Measurements from ENCODE around the gene KRTAP10-1. TPM values are rescaled to one million over a fixed set of nuclear protein-coding genes. Genes with fewer than 3 reads are reported as not detected.

KRTAP10-1 gene
- total RNA-seq, 1 donor from 2014 or later: not detected

DNA sequence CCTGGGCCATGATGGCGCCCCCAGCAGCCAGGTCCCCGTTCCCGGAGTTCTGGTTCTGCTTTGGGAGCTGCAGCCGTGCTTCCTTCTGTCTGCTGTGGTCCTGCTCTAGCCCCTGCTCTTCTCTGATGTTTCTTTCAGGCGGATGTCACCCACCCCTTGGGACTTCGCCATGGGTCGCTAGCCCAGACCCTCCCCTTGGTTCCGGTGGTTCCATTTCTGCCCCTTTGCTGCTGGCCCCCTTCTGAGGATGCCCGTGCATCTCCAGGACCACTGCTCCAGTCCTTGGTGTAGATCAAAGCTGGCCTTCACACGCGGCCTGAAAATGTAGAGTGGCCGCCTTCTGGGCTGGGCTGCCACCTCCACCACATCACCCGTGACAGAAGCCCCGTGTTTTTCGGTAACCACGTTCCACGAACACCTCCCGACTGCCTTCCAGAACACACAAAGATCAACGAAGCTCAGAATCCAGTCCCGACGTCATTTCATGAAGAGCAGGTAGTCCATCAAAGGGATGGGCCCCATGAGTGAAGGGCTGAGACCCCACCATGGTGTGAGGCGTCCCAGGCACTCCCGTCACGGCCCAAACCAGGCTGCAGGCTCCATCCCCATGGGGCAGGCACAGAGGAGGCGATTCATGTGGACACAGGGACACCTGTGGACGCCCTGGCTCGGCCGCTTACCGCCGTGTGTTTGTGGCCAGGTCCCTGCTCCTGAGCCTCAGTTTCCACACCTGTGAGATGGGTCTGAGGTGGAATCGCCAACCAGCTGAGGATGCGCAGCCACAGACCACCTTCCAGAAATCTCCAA, 24.4 kb downstream of the KRTAP10-1 start:
- Histone ChIP-seq H3K9me3 (replicated peaks) (no peaks in the 10 kb centered on the region), H3K4me1 (peaks cover 2% of the 10 kb centered on the region), H3K27ac (replicated peaks) (no peak overlapping the region), H3K27me3 (ENCODE audit: low read depth) (peaks cover 34% of the 10 kb centered on the region), H3K4me3 (no peak overlapping the region), H3K36me3 (no peaks in the 10 kb centered on the region)
- TF ChIP-seq, protein P1, sequence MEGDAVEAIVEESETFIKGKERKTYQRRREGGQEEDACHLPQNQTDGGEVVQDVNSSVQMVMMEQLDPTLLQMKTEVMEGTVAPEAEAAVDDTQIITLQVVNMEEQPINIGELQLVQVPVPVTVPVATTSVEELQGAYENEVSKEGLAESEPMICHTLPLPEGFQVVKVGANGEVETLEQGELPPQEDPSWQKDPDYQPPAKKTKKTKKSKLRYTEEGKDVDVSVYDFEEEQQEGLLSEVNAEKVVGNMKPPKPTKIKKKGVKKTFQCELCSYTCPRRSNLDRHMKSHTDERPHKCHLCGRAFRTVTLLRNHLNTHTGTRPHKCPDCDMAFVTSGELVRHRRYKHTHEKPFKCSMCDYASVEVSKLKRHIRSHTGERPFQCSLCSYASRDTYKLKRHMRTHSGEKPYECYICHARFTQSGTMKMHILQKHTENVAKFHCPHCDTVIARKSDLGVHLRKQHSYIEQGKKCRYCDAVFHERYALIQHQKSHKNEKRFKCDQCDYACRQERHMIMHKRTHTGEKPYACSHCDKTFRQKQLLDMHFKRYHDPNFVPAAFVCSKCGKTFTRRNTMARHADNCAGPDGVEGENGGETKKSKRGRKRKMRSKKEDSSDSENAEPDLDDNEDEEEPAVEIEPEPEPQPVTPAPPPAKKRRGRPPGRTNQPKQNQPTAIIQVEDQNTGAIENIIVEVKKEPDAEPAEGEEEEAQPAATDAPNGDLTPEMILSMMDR (IDR thresholded peaks at IDR 0.05; ENCODE audit: borderline replicate concordance): no peak
- no peak for DNase-seq
- intact Hi-C loops (cut with micrococcal nuclease): no loop called here

DNA sequence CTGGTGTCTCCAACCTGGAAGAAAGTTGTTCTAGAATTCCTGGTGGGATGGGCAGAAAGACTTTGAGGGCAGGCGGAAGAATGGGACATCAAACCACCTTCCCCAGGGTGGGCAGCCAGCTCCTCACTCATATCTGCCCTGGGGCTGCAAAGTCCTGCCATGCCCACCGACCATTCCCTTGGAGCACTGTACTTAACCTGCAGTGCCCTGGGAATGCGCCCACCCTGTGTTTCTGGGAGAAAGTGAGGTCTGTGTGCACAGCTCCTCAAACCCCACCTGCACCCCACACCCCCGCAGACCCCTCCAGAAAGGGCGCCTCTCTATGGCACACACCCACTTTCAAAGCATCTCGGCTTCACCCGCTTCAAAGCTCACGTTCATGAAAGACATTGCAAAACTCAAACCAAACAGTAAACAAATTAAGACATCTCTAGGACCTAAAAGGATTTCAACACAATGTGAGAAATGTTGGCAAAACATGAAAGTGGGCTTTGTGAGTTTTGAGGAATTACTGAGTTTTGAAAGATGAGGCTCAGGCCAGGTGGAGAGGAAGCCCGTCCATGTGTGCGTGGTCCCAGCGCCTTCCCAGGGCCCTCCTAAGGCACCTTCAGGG, 25.1 kb downstream of the KRTAP10-1 start:
- Histone ChIP-seq H3K27ac (replicated peaks) (no peak overlapping the region), H3K9me3 (replicated peaks) (no peaks in the 10 kb centered on the region)
- intact Hi-C loops (cut with micrococcal nuclease): no loop called here

DNA sequence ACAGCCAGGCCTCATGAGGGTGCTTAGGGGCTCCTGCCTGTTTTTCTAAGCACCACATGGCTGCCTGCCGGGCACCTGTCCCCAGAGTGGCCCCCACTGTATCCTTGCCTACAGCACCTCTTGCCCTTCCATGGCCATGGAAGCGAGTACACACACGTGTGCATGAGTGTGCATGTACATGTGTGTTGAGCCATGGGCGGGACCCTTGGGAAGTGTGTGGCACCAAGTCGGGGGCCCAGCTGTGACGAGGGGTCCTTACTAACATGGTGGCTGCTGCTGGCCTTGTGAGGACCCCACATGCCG, 25.8 kb downstream of the KRTAP10-1 start:
- Histone ChIP-seq H3K4me1 (peaks cover 11% of the 10 kb centered on the region), H3K27me3 (ENCODE audit: low read depth) (peaks cover 32% of the 10 kb centered on the region), H3K9me3 (replicated peaks) (no peaks in the 10 kb centered on the region), H3K4me3 (no peak overlapping the region), H3K27ac (replicated peaks) (no peak overlapping the region), H3K36me3 (no peaks in the 10 kb centered on the region)
- intact Hi-C loops (cut with micrococcal nuclease): no loop called here
- DNase-seq: no peak
- TF ChIP-seq, protein P1 (IDR thresholded peaks at IDR 0.05; ENCODE audit: borderline replicate concordance): no peak

More for the DNA sequence above, 25.1 kb downstream of the KRTAP10-1 start:
- Histone ChIP-seq H3K27me3 (ENCODE audit: low read depth) (peaks cover 34% of the 10 kb centered on the region), H3K4me3 (no peak overlapping the region), H3K36me3 (no peaks in the 10 kb centered on the region), H3K4me1 (peaks cover 9% of the 10 kb centered on the region)
- TF ChIP-seq, protein P1 (IDR thresholded peaks at IDR 0.05; ENCODE audit: borderline replicate concordance): no peak
- no peak for DNase-seq

DNA sequence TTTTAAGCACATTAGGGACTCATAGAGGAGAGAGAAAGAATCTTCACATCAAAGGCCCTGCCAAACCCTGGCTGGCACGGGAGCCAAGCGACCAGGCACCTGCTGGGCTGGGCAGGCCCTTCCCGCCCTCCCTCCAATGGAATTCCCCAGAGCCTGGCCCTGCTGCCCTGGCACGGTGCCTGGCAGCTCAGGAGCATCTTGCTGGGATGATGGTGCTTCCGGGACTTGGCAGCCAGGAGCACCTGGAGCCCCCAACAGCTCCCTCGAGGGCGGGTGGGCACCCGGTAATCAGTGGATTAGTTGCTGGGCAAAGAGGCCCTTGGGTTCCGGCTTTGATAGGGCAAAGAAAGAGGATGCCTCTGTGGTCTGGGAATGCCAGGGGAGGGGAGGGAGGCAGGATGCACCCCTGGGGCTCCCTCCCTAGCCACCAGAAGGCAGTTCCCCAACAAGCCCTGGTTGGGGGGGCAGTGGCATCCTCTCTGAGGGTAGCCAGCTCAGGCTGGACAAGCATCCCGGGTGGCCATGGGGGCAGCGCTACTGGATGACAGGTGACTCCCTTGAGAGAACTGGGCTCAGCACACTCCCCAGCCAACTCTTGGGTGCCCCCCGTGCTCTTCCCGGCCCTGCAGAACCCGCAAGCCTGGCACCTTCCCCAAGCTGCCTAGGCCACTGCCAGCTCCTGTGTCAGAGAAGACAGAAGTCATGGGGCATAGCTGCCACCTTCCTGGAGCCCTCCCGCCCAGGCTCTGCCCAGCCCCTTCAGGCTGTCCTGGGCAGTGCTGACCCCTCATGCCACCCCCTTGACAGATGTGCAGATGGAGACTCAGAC, 26.4 kb downstream of the KRTAP10-1 start:
- H3K36me3 ChIP-seq: no peaks in the 10 kb centered on the region
- H3K4me3 ChIP-seq: no peak overlapping the region
- H3K27me3 ChIP-seq (ENCODE audit: low read depth): peaks cover 34% of the 10 kb centered on the region
- H3K27ac ChIP-seq (replicated peaks): no peak overlapping the region
- peaks cover 11% of the 10 kb centered on the region for H3K4me1 ChIP-seq
- no peak for DNase-seq
- H3K9me3 ChIP-seq (replicated peaks): no peaks in the 10 kb centered on the region
- intact Hi-C loops (cut with micrococcal nuclease): no loop called here
- TF ChIP-seq, protein P1 (IDR thresholded peaks at IDR 0.05; ENCODE audit: borderline replicate concordance): no peak

DNA sequence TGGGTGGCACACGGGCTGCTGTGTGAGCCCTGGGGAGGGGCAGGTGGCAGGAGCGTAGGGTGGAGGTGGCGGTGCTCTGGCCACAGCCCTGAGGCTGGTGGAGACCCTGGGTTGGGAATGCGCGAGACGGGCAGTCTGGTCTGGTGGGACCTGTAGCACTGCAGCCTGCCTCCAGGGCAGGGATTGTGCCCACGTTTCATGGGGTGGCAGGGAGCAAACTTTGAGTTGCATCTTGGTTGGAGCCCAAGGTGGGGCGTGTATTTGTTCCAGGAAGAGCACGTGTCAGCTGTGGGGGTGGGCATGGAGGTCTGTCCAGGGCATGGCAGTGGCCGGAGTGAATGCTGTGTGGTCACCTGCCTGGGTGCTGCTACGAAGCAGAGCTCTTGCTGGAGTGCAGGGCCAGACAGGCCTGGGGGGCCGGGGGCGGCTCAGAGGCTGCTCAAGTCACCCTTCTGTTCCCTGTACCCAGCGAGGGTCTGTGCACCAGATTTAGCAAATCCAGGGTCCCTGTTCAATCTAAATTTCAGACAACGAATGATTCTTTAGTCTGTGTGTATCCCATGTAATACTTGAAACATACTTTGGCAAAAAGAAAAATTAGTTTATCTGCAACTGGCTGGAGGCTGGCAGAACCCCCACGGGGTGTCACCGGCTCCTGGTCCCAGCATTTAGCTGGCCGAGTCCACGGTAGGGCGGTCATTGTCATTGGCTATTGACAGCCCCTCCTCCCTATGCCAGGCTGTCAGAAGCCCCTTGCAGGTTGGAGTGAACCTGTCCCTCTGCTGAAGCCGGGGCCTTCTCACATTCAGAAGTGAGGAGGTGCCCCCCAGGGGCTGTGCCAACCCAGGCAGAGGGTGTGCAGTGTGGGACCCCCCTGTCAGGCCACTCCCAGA, 27.3 kb downstream of the KRTAP10-1 start:
- Histone ChIP-seq H3K36me3 (no peaks in the 10 kb centered on the region), H3K27me3 (ENCODE audit: low read depth) (peaks cover 43% of the 10 kb centered on the region), H3K4me1 (peaks cover 11% of the 10 kb centered on the region), H3K4me3 (no peak overlapping the region), H3K9me3 (replicated peaks) (no peaks in the 10 kb centered on the region), H3K27ac (replicated peaks) (no peak overlapping the region)
- TF ChIP-seq, protein P1 (IDR thresholded peaks at IDR 0.05; ENCODE audit: borderline replicate concordance): no peak
- intact Hi-C loops (cut with micrococcal nuclease): no loop called here
- no peak for DNase-seq
